Measurements from ENCODE around the gene PLA2G4A.

PLA2G4A gene

GRCh38 chr1:186966456-186966855 is 137.7 kb downstream of the PLA2G4A start:
- no peak for DNase-seq (ENCODE audit: low read depth)
- no peak overlapping the region for H3K4me3 ChIP-seq (replicated peaks; ENCODE audit: low read depth, low read length)
- no peak for TF ChIP-seq CTCF (IDR thresholded peaks at IDR 0.05; ENCODE audit: low read length, missing control alignments)

- no peak overlapping the region for H3K4me3 ChIP-seq (replicated peaks; ENCODE audit: low read depth, low read length)
- peak; percentile 55 for DNase-seq (ENCODE audit: low read depth)
- TF ChIP-seq CTCF (IDR thresholded peaks at IDR 0.05; ENCODE audit: low read length, missing control alignments) = no peak
Measured at GRCh38 chr1:186967656-186968394, 139.1 kb downstream of the PLA2G4A start.

- peak overlapping the region; percentile 12 for H3K4me3 ChIP-seq (replicated peaks; ENCODE audit: low read depth, low read length)
- no peak for TF ChIP-seq CTCF (IDR thresholded peaks at IDR 0.05; ENCODE audit: low read length, missing control alignments)
- DNase-seq (ENCODE audit: low read depth) = peak; percentile 88
Measured at GRCh38 chr1:186974774-186975181, 146.0 kb downstream of the PLA2G4A start.

GRCh38 chr1:186975220-186975619 is 146.5 kb downstream of the PLA2G4A start:
- H3K4me3 ChIP-seq (replicated peaks; ENCODE audit: low read depth, low read length) = peak overlapping the region; percentile 12
- DNase-seq (ENCODE audit: low read depth) = no peak
- no peak for TF ChIP-seq CTCF (IDR thresholded peaks at IDR 0.05; ENCODE audit: low read length, missing control alignments)

- TF ChIP-seq CTCF (IDR thresholded peaks at IDR 0.05; ENCODE audit: low read length, missing control alignments) = no peak
- no peak for DNase-seq (ENCODE audit: low read depth)
Measured at GRCh38 chr1:186976700-186977099, 148.0 kb downstream of the PLA2G4A start.

GRCh38 chr1:186977266-186977957 is 148.7 kb downstream of the PLA2G4A start:
- TF ChIP-seq CTCF (IDR thresholded peaks at IDR 0.05; ENCODE audit: low read length, missing control alignments) = no peak
- DNase-seq (ENCODE audit: low read depth) = peak; percentile 22
- no peak overlapping the region for H3K4me3 ChIP-seq (replicated peaks; ENCODE audit: low read depth, low read length)

More at GRCh38 chr1:186976700-186977099, 148.0 kb downstream of the PLA2G4A start:
- no peak overlapping the region for H3K4me3 ChIP-seq (replicated peaks; ENCODE audit: low read depth, low read length)
